Lower lobe of right lung (tissue), 2 donors: ENCODE results near the gene HS6ST1. TPM values are rescaled to one million over a fixed set of nuclear protein-coding genes. Genes with fewer than 3 reads are reported as not detected.

Experiments
- ATAC-seq, 2 donors: fragments of 200-7000 bp; cut with Tn5 transposase; one replicate each; pipeline ENCODE4 v1.9.1; 2020 to 2022; ENCODE audit warnings: mild to moderate bottlenecking in 2 of 2, moderate library complexity in 2 of 2
- DNase-seq: peaks from one replicate; pipeline ENCODE4 v3.0.0-alpha.2; 2020
- H3K27ac ChIP-seq: fragments of 200-600 bp; one replicate; pipeline ENCODE4 v1.8.0; 2022
- H3K27me3 ChIP-seq: fragments of 200-600 bp; one replicate; pipeline ENCODE4 v1.8.0; 2022; ENCODE audit warnings: low read depth
- H3K36me3 ChIP-seq: fragments of 200-600 bp; one replicate; pipeline ENCODE4 v1.8.0; 2022; ENCODE audit warnings: mild to moderate bottlenecking
- H3K4me1 ChIP-seq: fragments of 200-600 bp; one replicate; pipeline ENCODE4 v1.8.0; 2022
- H3K4me3 ChIP-seq: fragments of 200-600 bp; one replicate; pipeline ENCODE4 v1.8.0; 2022; ENCODE audit warnings: mild to moderate bottlenecking
- H3K9me3 ChIP-seq: fragments of 200-600 bp; one replicate; pipeline ENCODE4 v1.8.0; 2022
- intact Hi-C: fragments of 100-400 bp; cut with DNase I; formaldehyde crosslinking; loops from one replicate; pipeline ENCODE4 v1.11.0; 2022
- total RNA-seq: library from RNA; stranded (reverse); fragmentation: NEBNext Ultra II Directional; extraction: Animal tissue kit (Norgen Biotek cat#: 25700); gene quantifications from one replicate; pipeline ENCODE4 v1.2.1, GENCODE V29; 2021
- TF ChIP-seq, protein P1 (sequence below): fragments of 200-600 bp; IDR thresholded peaks from one replicate; pipeline ENCODE4 v1.8.0; 2022; ENCODE audit warnings: antibody characterized with exemption, mild to moderate bottlenecking
- donor health status: DM: no; HTN: yes; CAD: no; lungs with severe emphysema.

HS6ST1 gene
- total RNA-seq, 1 donor from 2014 or later: 26.3 TPM

DNA sequence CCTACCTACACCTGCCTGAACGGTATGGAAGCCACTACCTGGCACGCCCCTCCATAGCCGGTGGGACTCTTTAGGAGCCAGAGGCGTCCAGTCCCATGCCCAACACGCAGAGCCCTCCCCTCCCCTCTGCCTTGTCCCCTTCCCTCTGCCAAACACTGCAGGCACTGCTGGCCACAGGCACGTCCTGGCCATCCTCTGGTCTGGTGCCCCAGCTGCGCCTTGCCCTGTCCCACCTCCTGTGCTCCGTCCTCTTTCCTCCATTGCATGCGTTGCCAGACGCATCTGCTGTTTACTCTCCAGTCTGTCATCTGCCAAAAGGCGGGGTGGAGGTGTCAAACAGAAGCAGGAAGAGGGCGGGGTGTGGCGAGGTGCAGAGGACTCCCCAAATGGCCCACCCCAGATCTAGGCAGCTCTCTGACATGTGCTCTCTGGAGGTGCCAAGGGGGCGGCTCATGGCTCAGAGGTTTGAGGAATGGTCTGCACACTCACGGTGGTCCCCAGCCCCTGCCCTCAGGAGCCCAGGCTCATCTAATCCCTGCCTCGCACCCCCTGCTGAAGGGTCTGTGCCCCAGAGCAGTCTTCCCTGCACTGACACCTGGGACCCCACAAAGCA lies 45.1 kb downstream of the HS6ST1 start:
- H3K9me3 ChIP-seq: peaks cover 9% of the 10 kb centered on the region
- intact Hi-C loops: no loop called here
- no peak for DNase-seq
- H3K36me3 ChIP-seq: peaks cover 4% of the 10 kb centered on the region
- no peaks in the 10 kb centered on the region for H3K4me1 ChIP-seq
- no peak overlapping the region for H3K4me3 ChIP-seq
- TF ChIP-seq, protein P1, sequence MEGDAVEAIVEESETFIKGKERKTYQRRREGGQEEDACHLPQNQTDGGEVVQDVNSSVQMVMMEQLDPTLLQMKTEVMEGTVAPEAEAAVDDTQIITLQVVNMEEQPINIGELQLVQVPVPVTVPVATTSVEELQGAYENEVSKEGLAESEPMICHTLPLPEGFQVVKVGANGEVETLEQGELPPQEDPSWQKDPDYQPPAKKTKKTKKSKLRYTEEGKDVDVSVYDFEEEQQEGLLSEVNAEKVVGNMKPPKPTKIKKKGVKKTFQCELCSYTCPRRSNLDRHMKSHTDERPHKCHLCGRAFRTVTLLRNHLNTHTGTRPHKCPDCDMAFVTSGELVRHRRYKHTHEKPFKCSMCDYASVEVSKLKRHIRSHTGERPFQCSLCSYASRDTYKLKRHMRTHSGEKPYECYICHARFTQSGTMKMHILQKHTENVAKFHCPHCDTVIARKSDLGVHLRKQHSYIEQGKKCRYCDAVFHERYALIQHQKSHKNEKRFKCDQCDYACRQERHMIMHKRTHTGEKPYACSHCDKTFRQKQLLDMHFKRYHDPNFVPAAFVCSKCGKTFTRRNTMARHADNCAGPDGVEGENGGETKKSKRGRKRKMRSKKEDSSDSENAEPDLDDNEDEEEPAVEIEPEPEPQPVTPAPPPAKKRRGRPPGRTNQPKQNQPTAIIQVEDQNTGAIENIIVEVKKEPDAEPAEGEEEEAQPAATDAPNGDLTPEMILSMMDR: no peak
- no peak overlapping the region for H3K27ac ChIP-seq
- H3K27me3 ChIP-seq: no peaks in the 10 kb centered on the region
- no peak for ATAC-seq

DNA sequence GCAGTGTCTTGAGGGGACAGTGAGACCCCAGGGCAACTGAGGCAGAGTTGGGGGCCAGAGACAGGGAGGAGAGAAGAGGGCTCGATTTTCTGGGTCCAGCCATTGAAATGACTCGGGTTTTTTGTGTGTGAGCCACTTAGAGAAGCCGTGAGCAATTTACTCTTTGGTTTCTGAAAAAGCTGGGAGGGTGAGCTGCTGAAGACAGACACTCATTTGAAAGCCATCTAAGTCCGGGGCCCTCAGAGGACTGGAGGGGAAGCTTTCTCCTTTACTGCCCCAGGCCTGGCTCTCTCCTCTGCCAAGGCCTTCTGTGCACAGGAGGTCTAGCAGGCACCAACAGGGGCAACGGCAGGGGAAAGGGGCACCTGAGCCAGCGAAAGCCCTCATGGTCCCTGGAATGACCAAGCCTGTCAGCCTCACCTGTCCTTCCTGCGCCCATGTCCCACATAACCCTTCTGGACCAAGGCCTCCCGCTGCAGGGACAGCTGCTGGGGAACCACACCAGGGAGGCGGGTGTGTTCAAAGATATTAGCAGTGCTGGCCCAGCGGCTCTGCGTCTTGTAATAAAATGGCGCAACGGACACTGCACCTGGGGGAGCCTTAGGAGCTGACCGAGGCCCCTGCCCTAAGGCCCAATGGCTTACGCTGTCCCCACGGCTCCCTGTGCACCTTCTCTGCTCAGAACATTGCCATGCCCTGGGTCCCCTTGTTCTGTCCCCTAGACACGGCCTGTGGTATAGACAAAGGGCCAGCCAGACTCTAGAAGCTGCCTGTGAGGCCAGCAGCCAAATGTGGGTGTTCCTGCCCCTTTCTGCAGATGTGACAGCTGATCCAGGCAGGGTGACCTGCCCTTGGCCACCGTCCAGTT lies 45.8 kb downstream of the HS6ST1 start:
- Histone ChIP-seq H3K9me3 (peaks cover 9% of the 10 kb centered on the region), H3K4me3 (no peak overlapping the region), H3K36me3 (peaks cover 4% of the 10 kb centered on the region), H3K27ac (no peak overlapping the region), H3K4me1 (no peaks in the 10 kb centered on the region), H3K27me3 (no peaks in the 10 kb centered on the region)
- DNase-seq: no peak
- no peak for ATAC-seq
- intact Hi-C loops: no loop called here
- TF ChIP-seq, protein P1: no peak

GRCh38 chr2:128271911-128272600 lies 46.6 kb downstream of the HS6ST1 start:
- TF ChIP-seq, protein P1: no peak
- no peaks in the 10 kb centered on the region for H3K4me1 ChIP-seq
- no peaks in the 10 kb centered on the region for H3K27me3 ChIP-seq
- H3K27ac ChIP-seq: no peak overlapping the region
- DNase-seq: no peak
- intact Hi-C loops: no loop called here
- peaks cover 4% of the 10 kb centered on the region for H3K36me3 ChIP-seq
- ATAC-seq: no peak
- H3K4me3 ChIP-seq: no peak overlapping the region
- H3K9me3 ChIP-seq: peaks cover 9% of the 10 kb centered on the region

GRCh38 chr2:128271597-128271910 lies 47.1 kb downstream of the HS6ST1 start:
- Histone ChIP-seq H3K27me3 (no peaks in the 10 kb centered on the region), H3K9me3 (peaks cover 9% of the 10 kb centered on the region), H3K4me1 (no peaks in the 10 kb centered on the region), H3K4me3 (no peak overlapping the region), H3K36me3 (peaks cover 4% of the 10 kb centered on the region), H3K27ac (no peak overlapping the region)
- TF ChIP-seq, protein P1: no peak
- no peak for ATAC-seq
- intact Hi-C loops: no loop called here
- no peak for DNase-seq

- intact Hi-C loops: no loop called here
- DNase-seq (no peak), ATAC-seq (no peak)
- Histone ChIP-seq H3K4me1 (no peaks in the 10 kb centered on the region), H3K9me3 (peaks cover 9% of the 10 kb centered on the region), H3K36me3 (no peaks in the 10 kb centered on the region), H3K27ac (no peak overlapping the region), H3K4me3 (no peak overlapping the region), H3K27me3 (no peaks in the 10 kb centered on the region)
- TF ChIP-seq, protein P1: no peak
Measured at GRCh38 chr2:128270672-128271596, 47.7 kb downstream of the HS6ST1 start.
